IMR-90 (cell line): Measurements from ENCODE around the gene DAPK1. TPM values are rescaled to one million over a fixed set of nuclear protein-coding genes. Genes with fewer than 3 reads are reported as not detected.

Experiments used
- ATAC-seq: fragments of 200-7000 bp; cut with Tn5 transposase; 2 replicates; pipeline ENCODE4 v1.9.1; 2020; ENCODE audit warnings: low read depth, mild to moderate bottlenecking, moderate library complexity
- BruUV-seq: library from RNA; stranded (reverse); fragments of 400-500 nt; replicated peaks from 2 replicates; lab custom pipeline; 2021; lab: Mats Ljungman, UMichigan
- CTCF ChIA-PET: fragments of 300-600 bp; formaldehyde crosslinking; extraction: SDS; loops from one replicate; lab custom pipeline; 2021; ENCODE audit warnings: antibody characterized with exemption; lab: Yijun Ruan, JAX
- POLR2A ChIA-PET: fragments of 300-600 bp; sonication (Branson Sonifier 250); formaldehyde crosslinking; loops from one replicate; lab custom pipeline; 2022; ENCODE audit warnings: antibody characterized with exemption; ENCODE audit not compliant: unreplicated experiment; lab: Charles Lee
- DNase-seq: peaks from one replicate; pipeline ENCODE4 v3.0.0; 2013
- H2AFZ ChIP-seq: replicated peaks from 2 replicates; pipeline ENCODE3; 2013; ENCODE audit warnings: low read length, mild to moderate bottlenecking; ENCODE audit not compliant: poor library complexity
- H2AK5ac ChIP-seq: 2 replicates; pipeline ENCODE4 v1.6.1; 2013; ENCODE audit warnings: low read depth, low read length, inconsistent platforms
- H2AK9ac ChIP-seq: replicated peaks from 2 replicates; pipeline ENCODE3; 2013; ENCODE audit warnings: mild to moderate bottlenecking, low read depth, low read length, moderate library complexity; ENCODE audit not compliant: poor library complexity
- H2BK120ac ChIP-seq: 2 replicates; pipeline ENCODE4 v1.6.1; 2013; ENCODE audit warnings: low read depth, low read length, inconsistent platforms
- H2BK15ac ChIP-seq: 3 replicates; pipeline ENCODE4 v1.6.1; 2013; ENCODE audit warnings: low read depth, low read length, inconsistent platforms
- H2BK20ac ChIP-seq: 2 replicates; pipeline ENCODE4 v1.6.1; 2013; ENCODE audit warnings: low read depth, mild to moderate bottlenecking, inconsistent platforms, low read length, moderate library complexity
- H2BK5ac ChIP-seq: 2 replicates; pipeline ENCODE4 v1.6.1; 2013; ENCODE audit warnings: mild to moderate bottlenecking, low read depth, low read length, inconsistent platforms; ENCODE audit not compliant: poor library complexity, severe bottlenecking
- H3K14ac ChIP-seq: replicated peaks from 2 replicates; pipeline ENCODE4 v1.6.1; 2013; ENCODE audit warnings: low read depth, low read length, inconsistent platforms
- H3K18ac ChIP-seq: 2 replicates; pipeline ENCODE4 v1.6.1; 2013; ENCODE audit warnings: low read depth, low read length, control low read depth
- H3K23ac ChIP-seq: 2 replicates; pipeline ENCODE4 v1.6.1; 2013; ENCODE audit warnings: low read depth, low read length, inconsistent platforms
- H3K27ac ChIP-seq: 2 replicates; pipeline ENCODE4 v1.5.1; 2013; ENCODE audit warnings: mild to moderate bottlenecking, control low read depth, low read length; ENCODE audit not compliant: insufficient read depth
- H3K27me3 ChIP-seq: 2 replicates; pipeline ENCODE4 v1.6.1; 2013; ENCODE audit warnings: low read length; ENCODE audit not compliant: control insufficient read depth, insufficient read depth
- H3K36me3 ChIP-seq: 2 replicates; pipeline ENCODE4 v1.6.1; 2013; ENCODE audit warnings: low read length, mixed read lengths; ENCODE audit not compliant: control insufficient read depth, insufficient read depth
- H3K4ac ChIP-seq: 2 replicates; pipeline ENCODE4 v1.6.1; 2013; ENCODE audit warnings: low read depth, low read length, inconsistent platforms
- H3K4me1 ChIP-seq: 2 replicates; pipeline ENCODE4 v1.6.1; 2013; ENCODE audit warnings: low read length, mixed read lengths; ENCODE audit not compliant: control insufficient read depth, insufficient read depth
- H3K4me2 ChIP-seq: 2 replicates; pipeline ENCODE4 v1.6.1; 2013; ENCODE audit warnings: low read depth, mild to moderate bottlenecking, control low read depth, low read length, moderate library complexity
- H3K4me3 ChIP-seq: 2 replicates; pipeline ENCODE4 v1.5.1; 2013; ENCODE audit warnings: low read depth, mild to moderate bottlenecking, control low read depth, low read length, moderate library complexity; ENCODE audit not compliant: insufficient read depth
- H3K56ac ChIP-seq: 2 replicates; pipeline ENCODE4 v1.6.1; 2013; ENCODE audit warnings: low read length, inconsistent platforms; ENCODE audit not compliant: insufficient read depth; ENCODE audit errors: extremely low read depth
- H3K79me1 ChIP-seq, 2 experiments: 2 replicates each; pipeline ENCODE4 v1.6.1; 2013; ENCODE audit warnings: low read length in 2 of 2, inconsistent platforms in 1 of 2, low read depth in 1 of 2
- H3K9ac ChIP-seq: 2 replicates; pipeline ENCODE4 v1.6.1; 2013; ENCODE audit warnings: low read depth, low read length, control low read depth
- H3K9me1 ChIP-seq: 2 replicates; pipeline ENCODE4 v1.6.1; 2013; ENCODE audit warnings: low read length, inconsistent platforms; ENCODE audit not compliant: insufficient read depth
- H3K9me3 ChIP-seq: 2 replicates; pipeline ENCODE4 v1.6.1; 2013; ENCODE audit warnings: low read length; ENCODE audit not compliant: control insufficient read depth, insufficient read depth
- H4K20me1 ChIP-seq: 2 replicates; pipeline ENCODE4 v1.6.1; 2013; ENCODE audit warnings: low read length, inconsistent platforms; ENCODE audit not compliant: insufficient read depth
- H4K5ac ChIP-seq: 2 replicates; pipeline ENCODE4 v1.6.1; 2013; ENCODE audit warnings: mild to moderate bottlenecking, low read depth, low read length, control low read depth
- H4K8ac ChIP-seq, 2 experiments: 2 replicates each; pipeline ENCODE4 v1.6.1; 2013; ENCODE audit warnings: low read depth in 2 of 2, low read length in 2 of 2, control low read depth in 1 of 2, inconsistent platforms in 1 of 2
- H4K91ac ChIP-seq: 2 replicates; pipeline ENCODE4 v1.6.1; 2013; ENCODE audit warnings: low read depth, low read length, inconsistent platforms; ENCODE audit not compliant: insufficient read depth
- BHLHE40 ChIP-seq: fragments of 150-350 bp; IDR thresholded peaks from 2 replicates; pipeline ENCODE4 v1.6.1; 2016; ENCODE audit warnings: mild to moderate bottlenecking, low read depth, low read length
- CEBPB ChIP-seq: IDR thresholded peaks from 2 replicates; pipeline ENCODE4 v1.6.1; 2012; ENCODE audit warnings: low read depth, low read length, improper control_type of control experiment
- CHD1 ChIP-seq: IDR thresholded peaks from 2 replicates; pipeline ENCODE4 v1.6.1; 2012; ENCODE audit warnings: low read depth, low read length, improper control_type of control experiment
- ELK1 ChIP-seq: fragments of 150-350 bp; IDR thresholded peaks from 2 replicates; pipeline ENCODE4 v1.6.1; 2016; ENCODE audit warnings: low read depth, mild to moderate bottlenecking, low read length, moderate library complexity, borderline replicate concordance
- FOS ChIP-seq: fragments of 150-350 bp; IDR thresholded peaks from 2 replicates; pipeline ENCODE4 v1.6.1; 2016; ENCODE audit warnings: low read depth, low read length
- MAFK ChIP-seq: IDR thresholded peaks from 2 replicates; pipeline ENCODE4 v1.6.1; 2012; ENCODE audit warnings: low read depth, low read length, improper control_type of control experiment
- MAZ ChIP-seq: IDR thresholded peaks from 2 replicates; pipeline ENCODE4 v1.6.1; 2012; ENCODE audit warnings: low read depth, mild to moderate bottlenecking, low read length, improper control_type of control experiment, moderate library complexity, borderline replicate concordance
- MXI1 ChIP-seq: IDR thresholded peaks from 2 replicates; pipeline ENCODE4 v1.6.1; 2012; ENCODE audit warnings: low read depth, mild to moderate bottlenecking, low read length, moderate library complexity, borderline replicate concordance
- NFE2L2 ChIP-seq: fragments of 150-350 bp; IDR thresholded peaks from 2 replicates; pipeline ENCODE4 v1.6.1; 2016; ENCODE audit warnings: low read depth, mild to moderate bottlenecking, low read length
- POLR2A ChIP-seq: IDR thresholded peaks from 2 replicates; pipeline ENCODE4 v1.6.1; 2012; ENCODE audit warnings: mild to moderate bottlenecking, low read depth, low read length
- RAD21 ChIP-seq: IDR thresholded peaks from 2 replicates; pipeline ENCODE4 v1.6.1; 2012; ENCODE audit warnings: low read length, improper control_type of control experiment
- RCOR1 ChIP-seq: IDR thresholded peaks from 2 replicates; pipeline ENCODE4 v1.6.1; 2012; ENCODE audit warnings: mild to moderate bottlenecking, low read length, improper control_type of control experiment; ENCODE audit not compliant: insufficient replicate concordance
- RFX5 ChIP-seq: IDR thresholded peaks from 2 replicates; pipeline ENCODE4 v1.8.0; 2012; ENCODE audit warnings: low read depth, mild to moderate bottlenecking, low read length, moderate library complexity
- SMC3 ChIP-seq: fragments of 150-350 bp; IDR thresholded peaks from 2 replicates; pipeline ENCODE4 v1.6.1; 2016; ENCODE audit warnings: low read depth, mild to moderate bottlenecking, antibody characterized with exemption, low read length, moderate library complexity
- USF2 ChIP-seq: fragments of 150-350 bp; IDR thresholded peaks from 2 replicates; pipeline ENCODE4 v1.6.1; 2017; ENCODE audit warnings: mild to moderate bottlenecking, antibody characterized with exemption, low read length, low read depth
- WGBS, 2 experiments: methylation state at CpG; one replicate each; pipeline versions ENCODE4 v1.1.5 to v1.1.7; 2013; ENCODE audit warnings: missing lambda C conversion rate in 2 of 2; ENCODE audit not compliant: insufficient read length in 1 of 2; ENCODE audit errors: extremely low coverage in 2 of 2; 5-methylcytosine and 5-hydroxymethylcytosine counted together
- dilution Hi-C: fragments of 300-500 bp; cut with HindIII; formaldehyde crosslinking; loops from one replicate; pipeline ENCODE4 v1.14.3; 2018; ENCODE audit warnings: low sequenced_read_pairs; ENCODE audit not compliant: unreplicated experiment
- in situ Hi-C: fragments of 300-500 bp; cut with MboI; formaldehyde crosslinking; loops from 3 replicates; pipeline ENCODE4 v1.14.3; 2019; ENCODE audit warnings: low sequenced_read_pairs, inconsistent platforms, mixed read lengths
- intact Hi-C: fragments of 100-400 bp; cut with micrococcal nuclease; formaldehyde crosslinking; loops from 2 replicates; pipeline ENCODE4 v1.10.0; 2022
- polyA plus RNA-seq, 3 experiments: library from polyadenylated mRNA; depleted of rRNA; stranded (reverse); fragments of >200 nt; gene quantifications; 2 replicates each; pipeline ENCODE4 v1.2.3, GENCODE V29; 2012; ENCODE audit warnings: low replicate concordance in 1 of 3
- total RNA-seq: library from RNA; depleted of rRNA; stranded (reverse); fragments of >200 nt; gene quantifications from 2 replicates; pipeline ENCODE4 v1.2.3, GENCODE V29; 2012
- TF ChIP-seq, protein P1 (sequence below): conservative IDR thresholded peaks from 2 replicates; pipeline ENCODE4 v1.5.1; 2012; ENCODE audit warnings: mild to moderate bottlenecking, low read depth, low read length, improper control_type of control experiment

Gene DAPK1
- total and polyA plus RNA-seq, 2 of the 4 experiments (the other 2 are of a cell fraction): under 0.01 to 0.03 TPM

- Histone ChIP-seq H4K20me1 (no peaks in the 10 kb centered on the region), H3K27ac (no peak overlapping the region), H2BK20ac (no peak overlapping the region), H2AK9ac (no peak overlapping the region), H3K4me3 (no peak overlapping the region), H2AK5ac (no peak overlapping the region), H3K4ac (no peak overlapping the region), H3K4me2 (no peak overlapping the region), H2BK15ac (no peak overlapping the region), H4K5ac (no peak overlapping the region), H3K56ac (no peak overlapping the region), H2AFZ (no peak overlapping the region), H3K9me1 (no peaks in the 10 kb centered on the region), H3K36me3 (no peaks in the 10 kb centered on the region), H3K9ac (no peak overlapping the region), H3K14ac (no peak overlapping the region), H2BK120ac (no peak overlapping the region), H3K4me1 (no peaks in the 10 kb centered on the region; the same call in 1 of the 2 replicates), H2BK5ac (no peak overlapping the region), H3K9me3 (no peaks in the 10 kb centered on the region), H3K23ac (no peak overlapping the region), H4K91ac (no peak overlapping the region), H3K79me1 (no peaks in the 10 kb centered on the region), H3K27me3 (no peaks in the 10 kb centered on the region), H3K18ac (no peak overlapping the region), H4K8ac (no peak overlapping the region)
- in situ Hi-C loops (no loop called here), intact Hi-C loops (no loop called here), dilution Hi-C loops (no loop called here)
- DNase-seq: no peak
- CTCF ChIA-PET: no interaction called here
- TF ChIP-seq RCOR1 (no peak), FOS (no peak), SMC3 (no peak), CEBPB (no peak), BHLHE40 (no peak), MAFK (no peak), POLR2A (no peak), NFE2L2 (no peak), CHD1 (no peak), USF2 (no peak), MAZ (no peak), ELK1 (no peak), RFX5 (no peak), MXI1 (no peak), RAD21 (no peak)
- TF ChIP-seq, protein P1, sequence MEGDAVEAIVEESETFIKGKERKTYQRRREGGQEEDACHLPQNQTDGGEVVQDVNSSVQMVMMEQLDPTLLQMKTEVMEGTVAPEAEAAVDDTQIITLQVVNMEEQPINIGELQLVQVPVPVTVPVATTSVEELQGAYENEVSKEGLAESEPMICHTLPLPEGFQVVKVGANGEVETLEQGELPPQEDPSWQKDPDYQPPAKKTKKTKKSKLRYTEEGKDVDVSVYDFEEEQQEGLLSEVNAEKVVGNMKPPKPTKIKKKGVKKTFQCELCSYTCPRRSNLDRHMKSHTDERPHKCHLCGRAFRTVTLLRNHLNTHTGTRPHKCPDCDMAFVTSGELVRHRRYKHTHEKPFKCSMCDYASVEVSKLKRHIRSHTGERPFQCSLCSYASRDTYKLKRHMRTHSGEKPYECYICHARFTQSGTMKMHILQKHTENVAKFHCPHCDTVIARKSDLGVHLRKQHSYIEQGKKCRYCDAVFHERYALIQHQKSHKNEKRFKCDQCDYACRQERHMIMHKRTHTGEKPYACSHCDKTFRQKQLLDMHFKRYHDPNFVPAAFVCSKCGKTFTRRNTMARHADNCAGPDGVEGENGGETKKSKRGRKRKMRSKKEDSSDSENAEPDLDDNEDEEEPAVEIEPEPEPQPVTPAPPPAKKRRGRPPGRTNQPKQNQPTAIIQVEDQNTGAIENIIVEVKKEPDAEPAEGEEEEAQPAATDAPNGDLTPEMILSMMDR: no peak
- ATAC-seq: no peak
- POLR2A ChIA-PET: no interaction called here
- BruUV-seq: no TSS peak
- WGBS, 2 experiments: 100% methylated on average over 2 of the region's 6 CpGs; no CpG with 5 or more reads in 1 of the 2 experiments
These were observed 30.5 kb upstream of the DAPK1 start for GRCh38 chr9:87467187-87467586.
